Breast epithelium (tissue), 3 donors: ENCODE data around the gene NDUFAF3.

ENCODE experiments used
- CTCF ChIP-seq, 3 donors: fragments of 450-650 bp; IDR thresholded peaks; one replicate each; pipeline ENCODE4 v1.5.1; 2016 to 2017; ENCODE audit warnings: antibody characterized with exemption in 3 of 3, mild to moderate bottlenecking in 3 of 3, moderate library complexity in 3 of 3
- POLR2A ChIP-seq: fragments of 450-650 bp; IDR thresholded peaks from one replicate; pipeline ENCODE4 v1.6.1; 2016; ENCODE audit warnings: antibody characterized with exemption, mild to moderate bottlenecking, moderate library complexity

DNA sequence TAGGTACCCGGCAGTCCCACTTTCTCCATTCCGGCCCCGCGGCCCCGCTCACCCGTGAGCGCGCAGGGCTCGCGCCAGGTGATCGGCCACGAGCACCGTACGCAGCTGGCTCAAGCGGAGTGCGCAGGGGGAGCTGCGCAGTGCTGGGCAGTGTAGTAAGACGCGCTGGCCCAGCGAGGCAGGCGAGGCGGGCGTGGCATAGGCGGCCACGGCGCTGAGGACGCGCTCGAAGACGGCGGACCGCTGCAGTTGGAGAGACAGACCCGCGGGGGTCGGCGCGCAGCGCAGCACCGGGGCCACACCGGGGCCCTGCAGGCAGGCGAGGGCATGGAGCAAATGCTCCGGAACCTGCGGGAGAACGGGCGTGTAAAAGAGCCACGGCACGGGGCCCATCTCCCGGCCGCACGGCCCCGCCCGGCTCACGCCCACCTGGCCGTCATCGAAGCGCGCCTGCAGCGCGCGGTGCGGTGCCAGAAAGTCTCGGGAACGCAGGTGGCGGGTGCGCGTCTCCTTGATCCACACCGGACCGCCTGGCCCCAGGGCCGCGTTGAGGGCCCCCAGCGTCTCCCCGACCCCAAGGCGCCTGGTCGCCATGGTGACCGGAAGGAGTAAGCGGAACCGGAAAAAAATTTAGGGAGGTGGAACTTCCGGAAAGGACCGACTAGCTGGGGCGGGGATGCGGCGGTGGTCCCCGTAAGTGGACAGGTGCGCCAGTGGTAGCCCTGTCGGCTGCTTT lies 3.8 kb upstream of the NDUFAF3 start, which contains the start of gene DALRD3:
- TF ChIP-seq POLR2A = peak; percentile 86
- no peak for TF ChIP-seq CTCF (IDR thresholded peaks at IDR 0.05)
